ENCODE results near the gene PLCH1. TPM values are rescaled to one million over a fixed set of nuclear protein-coding genes. Genes with fewer than 3 reads are reported as not detected.

Gene PLCH1
- total and polyA plus RNA-seq, 2 experiments from 2014 or later, result 8.1 to 25.3 TPM

DNA sequence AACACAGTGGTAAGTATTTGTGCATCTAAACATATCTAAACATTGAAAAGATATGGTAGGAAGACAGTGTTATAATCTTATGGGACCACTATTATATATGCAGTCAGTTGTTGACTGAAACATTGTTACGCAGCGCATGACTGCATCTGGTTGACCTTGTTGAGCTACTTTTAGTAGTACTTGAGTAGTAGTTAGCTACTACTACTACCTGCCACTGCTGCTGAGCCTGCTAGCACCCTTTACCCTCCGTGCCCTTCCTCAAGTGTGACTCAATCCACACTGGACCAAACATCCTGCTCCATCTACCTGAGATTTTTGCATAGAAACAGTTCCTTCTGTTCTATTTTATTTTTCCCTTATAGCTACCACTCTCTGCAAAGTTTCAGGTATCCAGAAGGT is 327.8 kb downstream of the PLCH1 start:
- peaks cover 30% of the 10 kb centered on the region for H3K4me1 ChIP-seq (ENCODE audit: insufficient read depth)
- Mint-ChIP-seq H3K4me1 (peaks cover 32% of the 10 kb centered on the region), H3K9me3 (peaks cover 2% of the 10 kb centered on the region; the same call in 1 of the 3 replicates), H3K27me3 (ENCODE audit: insufficient read depth, low read depth, poor library complexity) (peaks cover 2% of the 10 kb centered on the region), H3K27ac (no peak overlapping the region), H3K4me3 (no peak overlapping the region), H3K36me3 (ENCODE audit: low read depth) (no peaks in the 10 kb centered on the region)
- no peak overlapping the region for H3K4me3 ChIP-seq
- no peaks in the 10 kb centered on the region; the same call in none of the 2 replicates for H3K9me2 ChIP-seq (ENCODE audit: insufficient read depth)
- TF ChIP-seq ZNF114 (CRISPR knock-in tag; IDR thresholded peaks at IDR 0.05) (no peak), POLR2AphosphoS5 (IDR thresholded peaks at IDR 0.05; ENCODE audit: low read depth) (no peak), CREB1 (CRISPR knock-in tag; IDR thresholded peaks at IDR 0.05; ENCODE audit: low read depth) (no peak)
- TF ChIP-seq, protein P1, sequence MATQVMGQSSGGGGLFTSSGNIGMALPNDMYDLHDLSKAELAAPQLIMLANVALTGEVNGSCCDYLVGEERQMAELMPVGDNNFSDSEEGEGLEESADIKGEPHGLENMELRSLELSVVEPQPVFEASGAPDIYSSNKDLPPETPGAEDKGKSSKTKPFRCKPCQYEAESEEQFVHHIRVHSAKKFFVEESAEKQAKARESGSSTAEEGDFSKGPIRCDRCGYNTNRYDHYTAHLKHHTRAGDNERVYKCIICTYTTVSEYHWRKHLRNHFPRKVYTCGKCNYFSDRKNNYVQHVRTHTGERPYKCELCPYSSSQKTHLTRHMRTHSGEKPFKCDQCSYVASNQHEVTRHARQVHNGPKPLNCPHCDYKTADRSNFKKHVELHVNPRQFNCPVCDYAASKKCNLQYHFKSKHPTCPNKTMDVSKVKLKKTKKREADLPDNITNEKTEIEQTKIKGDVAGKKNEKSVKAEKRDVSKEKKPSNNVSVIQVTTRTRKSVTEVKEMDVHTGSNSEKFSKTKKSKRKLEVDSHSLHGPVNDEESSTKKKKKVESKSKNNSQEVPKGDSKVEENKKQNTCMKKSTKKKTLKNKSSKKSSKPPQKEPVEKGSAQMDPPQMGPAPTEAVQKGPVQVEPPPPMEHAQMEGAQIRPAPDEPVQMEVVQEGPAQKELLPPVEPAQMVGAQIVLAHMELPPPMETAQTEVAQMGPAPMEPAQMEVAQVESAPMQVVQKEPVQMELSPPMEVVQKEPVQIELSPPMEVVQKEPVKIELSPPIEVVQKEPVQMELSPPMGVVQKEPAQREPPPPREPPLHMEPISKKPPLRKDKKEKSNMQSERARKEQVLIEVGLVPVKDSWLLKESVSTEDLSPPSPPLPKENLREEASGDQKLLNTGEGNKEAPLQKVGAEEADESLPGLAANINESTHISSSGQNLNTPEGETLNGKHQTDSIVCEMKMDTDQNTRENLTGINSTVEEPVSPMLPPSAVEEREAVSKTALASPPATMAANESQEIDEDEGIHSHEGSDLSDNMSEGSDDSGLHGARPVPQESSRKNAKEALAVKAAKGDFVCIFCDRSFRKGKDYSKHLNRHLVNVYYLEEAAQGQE (IDR thresholded peaks at IDR 0.05; ENCODE audit: unreplicated experiment), result no peak
- TF ChIP-seq, protein P2, sequence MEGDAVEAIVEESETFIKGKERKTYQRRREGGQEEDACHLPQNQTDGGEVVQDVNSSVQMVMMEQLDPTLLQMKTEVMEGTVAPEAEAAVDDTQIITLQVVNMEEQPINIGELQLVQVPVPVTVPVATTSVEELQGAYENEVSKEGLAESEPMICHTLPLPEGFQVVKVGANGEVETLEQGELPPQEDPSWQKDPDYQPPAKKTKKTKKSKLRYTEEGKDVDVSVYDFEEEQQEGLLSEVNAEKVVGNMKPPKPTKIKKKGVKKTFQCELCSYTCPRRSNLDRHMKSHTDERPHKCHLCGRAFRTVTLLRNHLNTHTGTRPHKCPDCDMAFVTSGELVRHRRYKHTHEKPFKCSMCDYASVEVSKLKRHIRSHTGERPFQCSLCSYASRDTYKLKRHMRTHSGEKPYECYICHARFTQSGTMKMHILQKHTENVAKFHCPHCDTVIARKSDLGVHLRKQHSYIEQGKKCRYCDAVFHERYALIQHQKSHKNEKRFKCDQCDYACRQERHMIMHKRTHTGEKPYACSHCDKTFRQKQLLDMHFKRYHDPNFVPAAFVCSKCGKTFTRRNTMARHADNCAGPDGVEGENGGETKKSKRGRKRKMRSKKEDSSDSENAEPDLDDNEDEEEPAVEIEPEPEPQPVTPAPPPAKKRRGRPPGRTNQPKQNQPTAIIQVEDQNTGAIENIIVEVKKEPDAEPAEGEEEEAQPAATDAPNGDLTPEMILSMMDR (conservative IDR thresholded peaks at IDR 0.05; ENCODE audit: low read depth in 2 of 2), result no peak
- H2AFZ ChIP-seq, result no peak overlapping the region
- ATAC-seq (no peak), DNase-seq (ENCODE audit: low spot score) (no peak)
- H3F3A ChIP-seq (replicated peaks; ENCODE audit: low read depth), result no peaks in the 10 kb centered on the region
- no peak overlapping the region for H3K27ac ChIP-seq (ENCODE audit: low read depth)
- H3K27me3 ChIP-seq (ENCODE audit: insufficient read depth), result no peaks in the 10 kb centered on the region
- H3K4me2 ChIP-seq, result no peak overlapping the region
- no peaks in the 10 kb centered on the region for H3K36me3 ChIP-seq (ENCODE audit: insufficient read depth)
- H4K20me1 ChIP-seq (replicated peaks; ENCODE audit: insufficient read depth), result no peaks in the 10 kb centered on the region
- H3K79me2 ChIP-seq (replicated peaks; ENCODE audit: insufficient read depth), result no peaks in the 10 kb centered on the region

DNA sequence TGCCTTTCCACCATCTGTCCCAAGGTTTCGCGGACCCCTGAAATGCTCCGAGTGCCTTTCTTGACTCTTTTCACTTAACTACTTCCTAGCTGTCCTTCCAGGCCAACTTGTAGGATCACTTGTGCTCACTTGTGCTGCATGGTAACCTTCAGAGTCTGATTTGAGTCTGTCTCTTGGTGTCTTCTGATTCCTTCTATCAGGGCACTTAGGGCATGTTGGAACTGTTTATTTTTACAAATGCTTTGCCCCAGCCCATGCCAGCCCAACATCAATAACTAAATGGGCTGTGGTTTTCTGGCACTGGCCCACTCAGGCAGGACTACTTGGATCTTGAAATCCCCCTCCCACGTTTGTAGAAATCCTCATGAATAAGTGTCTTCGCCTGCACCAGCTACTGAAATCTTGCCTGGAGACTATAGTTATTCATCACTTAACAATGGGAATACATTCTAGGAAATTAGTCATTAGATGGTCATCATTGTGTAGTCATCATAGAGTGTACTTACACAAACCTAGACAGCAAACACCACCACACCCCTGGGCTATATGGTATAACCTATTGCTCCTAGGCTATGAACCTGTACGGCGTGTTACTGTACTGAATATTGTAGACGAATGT is 328.3 kb downstream of the PLCH1 start:
- Histone ChIP-seq H3K4me1 (ENCODE audit: insufficient read depth) (peaks cover 25% of the 10 kb centered on the region), H3K79me2 (replicated peaks; ENCODE audit: insufficient read depth) (no peaks in the 10 kb centered on the region), H3K27ac (ENCODE audit: low read depth) (no peak overlapping the region), H3F3A (replicated peaks; ENCODE audit: low read depth) (no peaks in the 10 kb centered on the region), H3K4me3 (no peak overlapping the region), H2AFZ (no peak overlapping the region), H4K20me1 (replicated peaks; ENCODE audit: insufficient read depth) (no peaks in the 10 kb centered on the region), H3K27me3 (ENCODE audit: insufficient read depth) (no peaks in the 10 kb centered on the region), H3K4me2 (no peak overlapping the region), H3K36me3 (ENCODE audit: insufficient read depth) (0 out of 2 replicates have a peak, but pooled peaks cover 2% of the 10 kb centered on the region), H3K9me2 (ENCODE audit: insufficient read depth) (no peaks in the 10 kb centered on the region; the same call in none of the 2 replicates)
- H3K36me3 Mint-ChIP-seq (ENCODE audit: low read depth), result 0 out of 3 replicates have a peak, but pooled peaks cover 4% of the 10 kb centered on the region
- no peak for DNase-seq (ENCODE audit: low spot score)
- H3K4me3 Mint-ChIP-seq, result no peak overlapping the region
- no peak overlapping the region for H3K27ac Mint-ChIP-seq
- H3K4me1 Mint-ChIP-seq, result peaks cover 27% of the 10 kb centered on the region
- H3K27me3 Mint-ChIP-seq (ENCODE audit: insufficient read depth, low read depth, poor library complexity), result peaks cover 2% of the 10 kb centered on the region
- peaks cover 6% of the 10 kb centered on the region; the same call in 2 of the 3 replicates for H3K9me3 Mint-ChIP-seq
- no peak for ATAC-seq
- TF ChIP-seq STAT1 (IDR thresholded peaks at IDR 0.05; ENCODE audit: unreplicated experiment) (no peak), EZH2 (IDR thresholded peaks at IDR 0.05; ENCODE audit: low read depth, unreplicated experiment) (no peak), NANOG (IDR thresholded peaks at IDR 0.05; ENCODE audit: borderline replicate concordance) (no peak), POLR2AphosphoS5 (IDR thresholded peaks at IDR 0.05; ENCODE audit: low read depth) (no peak), ZNF331 (CRISPR knock-in tag; IDR thresholded peaks at IDR 0.05; ENCODE audit: low read depth) (no peak), JUNB (IDR thresholded peaks at IDR 0.05; ENCODE audit: unreplicated experiment) (no peak), ZNF114 (CRISPR knock-in tag; IDR thresholded peaks at IDR 0.05) (no peak)
- TF ChIP-seq, protein P2 (conservative IDR thresholded peaks at IDR 0.05; ENCODE audit: low read depth in 2 of 2), result no peak
